Endodermal cell (in vitro differentiated cells): ENCODE data around the gene C14orf93. TPM values are rescaled to one million over a fixed set of nuclear protein-coding genes. Genes with fewer than 3 reads are reported as not detected.

ENCODE experiments used
- DNase-seq: peaks from one replicate; pipeline ENCODE4 v3.0.0-alpha.2; 2017
- H3K27ac ChIP-seq: 2 replicates; pipeline ENCODE4 v1.5.1; 2013; ENCODE audit warnings: mild to moderate bottlenecking, low read depth, low read length, moderate library complexity
- H3K27me3 ChIP-seq: 2 replicates; pipeline ENCODE4 v1.6.1; 2013; ENCODE audit warnings: mild to moderate bottlenecking, low read length, moderate library complexity; ENCODE audit not compliant: insufficient read depth, control insufficient read depth, poor library complexity, severe bottlenecking
- H3K36me3 ChIP-seq: 2 replicates; pipeline ENCODE4 v1.7.0; 2013; ENCODE audit warnings: mild to moderate bottlenecking, low read length, moderate library complexity; ENCODE audit not compliant: control insufficient read depth, insufficient read depth
- H3K4me1 ChIP-seq: one replicate; pipeline ENCODE4 v1.7.0; 2013; ENCODE audit warnings: low read length; ENCODE audit not compliant: control insufficient read depth, insufficient read depth
- H3K4me3 ChIP-seq: 2 replicates; pipeline ENCODE4 v1.5.1; 2013; ENCODE audit warnings: mild to moderate bottlenecking, low read length, moderate library complexity
- H3K9ac ChIP-seq: 2 replicates; pipeline ENCODE4 v1.6.1; 2013; ENCODE audit warnings: mild to moderate bottlenecking, low read length, moderate library complexity; ENCODE audit not compliant: poor library complexity, severe bottlenecking; ENCODE audit errors: extremely low read depth
- H3K9me3 ChIP-seq: 2 replicates; pipeline ENCODE4 v1.6.1; 2013; ENCODE audit warnings: mild to moderate bottlenecking, low read length, moderate library complexity; ENCODE audit not compliant: control insufficient read depth
- H3K27ac Mint-ChIP-seq: 2 replicates; pipeline ENCODE4 v1.8.0; 2020; ENCODE audit warnings: mixed read lengths
- H3K27me3 Mint-ChIP-seq: 2 replicates; pipeline ENCODE4 v1.8.0; 2021; ENCODE audit warnings: mild to moderate bottlenecking, mixed read lengths; ENCODE audit not compliant: insufficient read depth
- H3K36me3 Mint-ChIP-seq: 2 replicates; pipeline ENCODE4 v1.8.0; 2020; ENCODE audit warnings: low read depth, mixed read lengths
- H3K4me1 Mint-ChIP-seq: 2 replicates; pipeline ENCODE4 v1.8.0; 2020; ENCODE audit warnings: mixed read lengths
- H3K4me3 Mint-ChIP-seq: 2 replicates; pipeline ENCODE4 v1.8.0; 2020; ENCODE audit warnings: mild to moderate bottlenecking, moderate library complexity, mixed read lengths
- H3K9me3 Mint-ChIP-seq: 2 replicates; pipeline ENCODE4 v1.8.0; 2020; ENCODE audit warnings: mild to moderate bottlenecking, mixed read lengths
- CTCF ChIP-seq: fragments of 200-600 bp; sonication (generic); conservative IDR thresholded peaks from 2 replicates; pipeline ENCODE4 v1.5.0; 2021; ENCODE audit warnings: antibody characterized with exemption, mild to moderate bottlenecking
- WGBS, 2 experiments: methylation state at CpG; one replicate each; pipeline versions ENCODE4 v1.1.5 to v1.1.7; 2013; ENCODE audit warnings: missing lambda C conversion rate in 2 of 2, mixed read lengths in 1 of 2; ENCODE audit not compliant: insufficient coverage in 1 of 2, insufficient read length in 1 of 2; 5-methylcytosine and 5-hydroxymethylcytosine counted together
- total RNA-seq, 2 donors: library from RNA; stranded (reverse); fragmentation: NEBNext Ultra II Directional in 1 of 2; extraction: Animal tissue kit (Norgen Biotek cat#: 25700) in 1 of 2; gene quantifications; 2 replicates in 1 of 2; 3 replicates in 1 of 2; pipeline ENCODE4 v1.2.1, GENCODE V29; 2021

C14orf93 gene
- total RNA-seq, 2 donors from 2014 or later, result 7.0 to 9.4 TPM

- Histone ChIP-seq H3K4me3 (no peak overlapping the region), H3K4me1 (peaks cover 7% of the 10 kb centered on the region), H3K27ac (no peak overlapping the region), H3K9ac (no peak overlapping the region), H3K27me3 (no peaks in the 10 kb centered on the region), H3K36me3 (no peaks in the 10 kb centered on the region), H3K9me3 (no peaks in the 10 kb centered on the region)
- DNase-seq, result no peak
- no peak overlapping the region for H3K27ac Mint-ChIP-seq
- H3K9me3 Mint-ChIP-seq, result no peaks in the 10 kb centered on the region
- no peak for TF ChIP-seq CTCF
- no peak overlapping the region for H3K4me3 Mint-ChIP-seq
- peaks cover 6% of the 10 kb centered on the region for H3K36me3 Mint-ChIP-seq
- peaks cover 18% of the 10 kb centered on the region for H3K4me1 Mint-ChIP-seq
- H3K27me3 Mint-ChIP-seq, result no peaks in the 10 kb centered on the region
- 88 to 94% methylated on average over 2 to 8 of the region's 8 CpGs for WGBS, 2 experiments
These were observed 22.7 kb downstream of the C14orf93 start for GRCh38 chr14:22987291-22987690.

- DNase-seq, result peak; percentile 96
- Histone ChIP-seq H3K27me3 (no peaks in the 10 kb centered on the region), H3K9ac (no peak overlapping the region), H3K36me3 (no peaks in the 10 kb centered on the region), H3K4me3 (no peak overlapping the region), H3K27ac (no peak overlapping the region), H3K9me3 (no peaks in the 10 kb centered on the region), H3K4me1 (peaks cover 7% of the 10 kb centered on the region)
- no peak overlapping the region for H3K27ac Mint-ChIP-seq
- no peaks in the 10 kb centered on the region for H3K27me3 Mint-ChIP-seq
- no peak overlapping the region for H3K4me3 Mint-ChIP-seq
- peak; percentile 96 for TF ChIP-seq CTCF
- no peaks in the 10 kb centered on the region for H3K9me3 Mint-ChIP-seq
- H3K36me3 Mint-ChIP-seq, result peaks cover 3% of the 10 kb centered on the region
- H3K4me1 Mint-ChIP-seq, result peaks cover 18% of the 10 kb centered on the region
- 0 to 29% methylated on average over 2 to 3 of the region's 5 CpGs for WGBS, 2 experiments
These were observed 23.4 kb downstream of the C14orf93 start for GRCh38 chr14:22986508-22987054.

- Histone ChIP-seq H3K9ac (no peak overlapping the region), H3K4me3 (no peak overlapping the region), H3K4me1 (peaks cover 7% of the 10 kb centered on the region), H3K27ac (no peak overlapping the region), H3K9me3 (no peaks in the 10 kb centered on the region), H3K36me3 (no peaks in the 10 kb centered on the region), H3K27me3 (no peaks in the 10 kb centered on the region)
- Mint-ChIP-seq H3K27ac (no peak overlapping the region), H3K4me1 (peaks cover 18% of the 10 kb centered on the region), H3K9me3 (no peaks in the 10 kb centered on the region), H3K4me3 (no peak overlapping the region), H3K27me3 (peaks cover 3% of the 10 kb centered on the region), H3K36me3 (peaks cover 3% of the 10 kb centered on the region)
- no peak for DNase-seq
- no peak for TF ChIP-seq CTCF
- WGBS, 2 experiments, result 56 to 86% methylated on average over 1 to 2 of the region's 2 CpGs
These were observed 23.9 kb downstream of the C14orf93 start for GRCh38 chr14:22985894-22986507.
